CD4-positive, alpha-beta T cell treated with Interleukin-6 for 4 hours (primary cell): ENCODE measurements around the gene SLC38A1.
"Not testable (repeated sequence)": the region's sequence is repeated elsewhere in the genome, so short reads cannot be mapped to it uniquely, and the experiment has no call there.

Source experiments
- DNase-seq: peaks from one replicate; pipeline ENCODE4 v3.0.0-alpha.2; 2020; ENCODE audit warnings: mixed read lengths

Gene SLC38A1

GRCh38 chr12:46268583-46269428, at the start of gene SLC38A1:
TSS of gene SLC38A1 (minus strand) at chr12:46269043. CDS start at chr12:46239800, 29,243 bp downstream.
- peak; percentile 92 for DNase-seq

DNA sequence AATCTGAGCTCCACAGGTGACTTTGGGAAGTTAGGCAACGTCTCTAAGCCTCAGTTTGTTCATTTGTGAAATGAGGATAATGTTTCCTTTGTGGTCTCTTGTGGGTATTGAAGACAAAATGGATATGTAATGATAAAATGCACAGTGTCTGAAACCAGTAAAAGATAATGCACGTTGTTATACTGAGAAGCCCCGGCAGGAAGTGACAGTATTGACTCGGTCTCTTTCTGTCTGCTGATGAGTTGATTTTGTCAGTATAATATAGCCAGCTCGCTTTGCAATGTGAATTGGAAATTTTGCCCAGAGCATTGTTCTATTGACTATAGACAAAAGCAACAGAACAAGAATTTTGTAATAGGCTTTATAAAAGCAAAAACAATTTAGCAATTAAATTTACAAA, 49.2 kb upstream of the SLC38A1 start:
- DNase-seq, result no peak

DNA sequence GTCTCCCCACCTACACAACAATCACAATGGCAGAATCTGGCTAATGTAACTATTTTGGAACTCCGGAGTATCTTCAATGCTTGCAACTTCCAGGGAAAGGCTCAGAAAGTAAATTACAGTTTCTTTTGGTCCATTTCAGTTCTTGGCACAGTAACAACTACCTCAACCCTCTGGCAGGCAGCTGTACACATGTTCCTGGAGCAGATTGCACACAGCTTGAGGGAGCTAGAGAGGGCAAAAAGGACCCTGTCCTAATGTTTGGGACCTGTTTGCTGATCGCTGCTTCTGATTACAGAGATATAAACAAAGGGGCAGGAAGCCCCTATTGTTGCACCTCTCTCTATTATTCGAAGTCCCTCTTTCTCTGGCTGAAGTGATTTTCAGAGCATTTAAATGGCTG, 35.2 kb upstream of the SLC38A1 start:
- DNase-seq, result no peak

GRCh38 chr12:46303039-46303666, 34.3 kb upstream of the SLC38A1 start:
- DNase-seq, result peak; percentile 72

DNA sequence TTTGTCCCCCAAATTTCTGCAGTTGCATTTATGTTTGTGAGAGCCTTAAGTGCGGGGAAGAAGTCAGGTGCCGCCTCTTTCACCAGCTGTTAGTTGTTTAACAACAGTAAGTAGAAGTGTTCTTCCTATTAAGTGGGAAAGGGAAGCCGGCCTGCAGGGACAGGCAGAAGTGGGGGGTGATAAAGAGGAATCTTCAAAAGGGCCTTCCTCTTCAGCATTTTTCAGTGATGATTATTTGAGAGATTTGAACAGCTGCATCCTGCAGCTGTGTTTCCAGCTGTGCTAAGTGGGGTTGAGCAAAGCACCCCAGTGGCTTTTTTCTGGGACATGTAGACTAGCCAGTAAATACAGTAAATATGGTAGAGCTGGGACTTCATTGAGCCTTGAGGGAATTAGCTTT, 32.1 kb upstream of the SLC38A1 start:
- DNase-seq, result no peak

DNA sequence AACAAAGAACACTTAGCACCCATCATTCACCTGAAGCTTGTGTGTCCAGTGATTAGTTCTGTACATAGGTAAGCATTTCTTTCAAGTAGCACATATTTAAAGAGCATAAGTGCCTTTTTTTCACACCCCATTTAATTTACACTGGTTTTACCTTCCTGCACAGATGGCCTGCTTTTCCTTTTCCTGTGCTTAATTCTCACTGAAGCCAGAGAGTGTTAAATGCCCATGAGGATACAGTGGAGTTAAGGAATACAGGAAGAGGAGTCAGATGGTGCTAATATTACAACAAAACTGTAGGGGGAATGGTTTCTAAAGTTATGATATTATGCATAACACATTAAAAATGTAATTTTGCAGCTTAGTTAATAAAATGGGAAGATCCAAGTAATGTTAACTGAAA, 31.0 kb upstream of the SLC38A1 start:
- DNase-seq, result no peak

DNA sequence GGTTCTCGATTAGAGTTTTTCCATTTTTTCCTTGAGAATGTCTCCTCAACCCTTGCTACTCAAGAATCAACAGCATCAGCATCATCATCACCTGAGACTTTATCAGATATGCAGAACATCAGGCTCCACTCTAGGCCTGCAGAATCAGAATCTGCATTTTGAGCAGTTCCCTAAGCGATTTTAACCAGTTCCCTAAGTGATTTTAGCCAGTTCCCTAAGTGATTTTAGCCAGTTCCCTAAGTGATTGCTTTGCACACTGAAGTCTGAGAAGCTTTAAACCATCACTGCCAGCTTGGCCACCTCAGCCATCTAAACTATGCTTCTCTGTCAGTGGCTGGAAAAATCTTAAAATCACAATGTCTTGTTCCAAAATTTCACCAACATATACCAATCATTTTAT, 29.4 kb upstream of the SLC38A1 start:
- DNase-seq, result no peak

DNA sequence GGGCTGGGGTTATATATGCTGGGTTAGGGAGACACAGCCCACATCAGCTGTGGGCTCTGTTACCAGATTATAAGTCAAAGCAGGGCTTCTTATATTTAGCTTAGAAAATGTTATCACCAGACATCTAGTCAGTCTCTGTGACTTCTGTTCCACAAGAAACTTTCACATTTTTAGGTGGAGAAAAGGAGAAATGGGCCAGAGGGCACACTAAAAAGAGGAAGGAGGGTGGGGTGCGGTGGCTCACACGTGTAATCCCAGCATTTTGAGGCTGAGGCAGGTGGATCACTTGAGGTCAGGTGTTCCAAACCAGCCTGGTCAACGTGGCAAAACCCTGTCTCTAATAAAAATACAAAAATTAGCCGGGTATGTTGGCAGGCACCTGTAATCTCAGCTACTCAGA, 28.0 kb upstream of the SLC38A1 start:
- DNase-seq, result no peak

- DNase-seq, result no peak
Observed at GRCh38 chr12:46292754-46293402, 24.0 kb upstream of the SLC38A1 start.

DNA sequence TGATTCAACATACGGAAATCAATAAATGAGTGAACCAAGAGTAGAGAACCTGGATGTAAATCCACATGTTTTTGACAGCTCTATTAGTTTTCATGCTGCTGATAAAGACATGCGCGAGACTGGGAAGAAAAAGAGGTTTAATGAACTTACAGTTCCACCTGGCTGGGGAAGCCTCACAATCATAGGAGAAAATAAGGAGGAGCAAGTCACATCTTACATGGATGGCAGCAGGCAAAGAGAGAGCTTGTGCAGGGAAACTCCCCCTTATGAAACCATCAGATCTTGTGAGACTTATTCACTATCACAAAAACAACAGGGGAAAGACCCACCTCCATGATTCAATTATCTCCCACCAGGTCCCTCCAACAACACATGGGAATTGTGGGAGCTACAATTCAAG, 23.1 kb upstream of the SLC38A1 start:
- DNase-seq, result not testable (repeated sequence)

DNA sequence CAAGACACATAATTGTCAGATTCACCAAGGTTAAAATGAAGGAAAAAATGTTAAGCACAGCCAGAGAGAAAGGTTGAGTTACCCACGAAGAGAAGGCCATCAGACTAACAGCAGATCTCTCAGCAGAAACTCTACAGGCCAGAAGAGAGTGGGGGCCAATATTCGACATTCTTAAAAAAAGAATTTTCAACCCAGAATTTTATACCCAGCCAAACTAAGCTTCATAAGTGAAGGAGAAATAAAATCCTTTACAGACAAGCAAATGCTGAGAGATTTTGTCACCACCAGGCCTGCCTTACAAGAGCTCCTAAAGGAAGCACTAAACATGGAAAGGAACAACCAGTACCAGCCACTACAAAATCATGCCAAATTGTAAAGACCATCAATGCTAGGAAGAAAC, 16.3 kb upstream of the SLC38A1 start:
- DNase-seq, result not testable (repeated sequence)

DNA sequence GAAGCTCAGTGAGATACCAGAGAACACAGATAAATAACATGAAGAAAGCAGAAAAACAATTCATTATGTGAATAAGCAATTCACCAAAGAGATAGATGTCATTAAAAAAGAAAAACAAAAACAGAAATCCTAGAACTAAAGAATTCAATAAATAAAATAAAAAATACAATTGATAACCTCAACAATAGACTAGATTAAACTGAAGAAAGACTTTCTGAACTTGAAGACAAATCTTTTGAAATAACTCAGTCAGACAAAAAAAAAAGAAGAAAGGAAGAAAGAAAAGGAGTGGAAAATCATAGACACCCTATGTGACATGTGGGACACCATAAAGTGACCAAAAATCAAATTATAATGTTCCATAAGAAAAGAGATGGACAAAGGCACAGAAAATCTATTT, 14.0 kb upstream of the SLC38A1 start:
- no peak for DNase-seq

DNA sequence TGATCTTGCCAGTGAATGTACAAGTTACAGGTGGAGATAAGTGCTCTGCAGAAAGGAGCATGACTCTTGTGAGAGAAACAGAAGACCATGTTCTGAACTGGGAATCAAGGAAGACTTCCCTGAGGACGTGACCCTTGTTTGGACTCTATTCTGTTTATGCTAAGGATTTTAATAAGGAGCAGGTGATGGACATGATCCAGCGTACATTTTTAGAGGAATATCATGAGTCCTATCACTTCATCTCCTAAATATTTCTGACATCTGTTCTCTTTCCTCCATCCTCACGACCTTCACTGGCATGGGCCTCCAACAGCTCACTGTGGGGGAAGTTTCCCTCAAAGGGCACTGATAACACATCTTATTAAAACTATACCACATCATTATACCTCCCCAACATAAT, 7.9 kb upstream of the SLC38A1 start:
- no peak for DNase-seq

DNA sequence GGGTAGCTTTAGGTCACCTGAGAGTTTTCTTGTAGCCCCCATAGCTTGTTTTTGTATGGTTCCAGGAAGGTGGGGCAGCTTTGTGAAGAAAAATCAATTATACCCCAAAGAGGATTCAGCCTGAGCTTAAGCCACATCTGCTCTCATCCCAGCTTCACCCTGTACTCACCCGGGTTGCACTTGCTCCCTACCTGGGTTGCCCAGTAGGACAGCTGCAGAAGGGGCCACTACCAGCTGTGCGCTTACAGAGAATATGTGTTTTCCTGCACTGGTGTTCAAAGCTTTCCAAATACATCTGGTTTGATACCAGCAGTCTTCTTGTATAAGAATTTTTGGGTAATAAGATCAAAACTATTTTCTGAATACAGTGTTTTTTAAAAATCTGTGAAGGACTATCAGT, 3.0 kb upstream of the SLC38A1 start:
- DNase-seq, result no peak

DNA sequence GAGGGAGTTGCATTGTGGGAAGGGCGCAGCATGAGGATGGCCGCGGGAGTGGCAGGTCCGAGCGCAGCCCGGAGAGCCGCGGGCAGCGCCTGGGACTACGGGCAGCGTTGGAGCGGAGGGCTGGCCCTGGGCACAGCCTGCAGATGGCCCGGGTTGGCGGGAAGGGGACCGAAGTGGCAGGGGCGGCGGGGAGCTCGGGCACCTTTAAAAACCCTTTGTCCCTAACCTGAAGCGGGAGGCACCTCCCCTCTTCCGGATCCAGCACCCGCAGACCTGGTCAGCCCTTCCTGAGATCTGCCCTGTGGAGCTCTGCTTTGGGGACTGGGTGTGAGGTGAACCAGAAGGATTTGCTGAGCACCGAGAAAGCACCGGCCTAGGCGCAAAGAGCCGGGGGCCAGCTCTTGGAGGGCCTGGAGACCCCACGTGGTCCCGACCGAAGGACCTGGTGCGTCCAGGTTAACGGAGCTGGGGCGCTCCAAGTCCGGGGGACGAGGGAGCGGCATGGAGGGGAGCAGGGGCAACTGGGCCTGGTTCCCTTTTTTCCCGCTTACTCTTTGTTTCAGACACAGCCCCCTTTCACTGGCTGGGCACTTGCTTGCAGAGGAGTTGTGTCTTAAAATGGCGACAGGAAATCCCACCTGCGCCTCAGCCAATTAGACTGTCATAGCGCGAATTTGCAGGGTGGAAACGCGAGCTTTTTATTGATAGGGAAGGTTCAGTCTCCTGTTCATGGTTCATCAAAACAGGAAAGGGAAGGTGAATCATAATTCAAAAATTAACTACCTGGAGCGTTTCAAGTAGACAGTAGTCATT, 792 bp upstream of the SLC38A1 start:
- DNase-seq, result peak; percentile 83

- DNase-seq, result peak; percentile 58
Observed at GRCh38 chr12:46267825-46268582, 839 bp downstream of the SLC38A1 start.

DNA sequence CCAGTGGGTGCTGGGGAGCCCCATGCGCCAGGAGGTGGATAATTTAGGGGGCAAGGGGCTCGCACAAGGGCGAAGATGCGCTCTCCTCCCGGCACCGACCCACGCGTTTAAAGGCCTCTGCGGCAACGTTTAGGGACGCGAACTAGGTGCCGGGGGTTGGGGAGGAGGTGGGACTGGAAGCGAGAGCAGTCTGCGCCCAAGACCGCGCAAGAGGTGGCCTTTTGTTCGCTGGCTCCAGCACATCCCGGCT, 1.3 kb downstream of the SLC38A1 start:
- no peak for DNase-seq

GRCh38 chr12:46266869-46267574, 1.8 kb downstream of the SLC38A1 start:
- DNase-seq, result peak; percentile 67

GRCh38 chr12:46266382-46266791, 2.5 kb downstream of the SLC38A1 start:
- DNase-seq, result peak; percentile 58

GRCh38 chr12:46265734-46266133, 3.1 kb downstream of the SLC38A1 start:
- DNase-seq, result no peak

DNA sequence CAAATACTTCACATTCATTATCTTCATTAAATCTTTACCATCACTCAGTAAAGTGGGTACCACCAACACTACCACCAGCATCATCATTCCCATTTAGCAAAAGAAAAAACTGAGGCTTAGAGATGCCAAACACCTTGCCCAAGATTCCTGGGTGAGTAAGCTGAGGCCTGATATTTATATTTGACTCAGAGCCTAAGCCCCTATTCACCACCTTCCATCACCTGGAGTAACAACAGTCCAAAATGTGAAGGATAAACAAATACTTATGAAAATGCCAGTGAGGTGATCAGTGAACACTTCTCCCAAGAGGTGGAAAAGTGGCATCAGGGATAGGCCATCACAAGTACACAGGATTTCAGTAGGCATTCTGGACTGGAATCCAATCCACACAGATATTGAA, 3.7 kb downstream of the SLC38A1 start:
- DNase-seq, result no peak

DNA sequence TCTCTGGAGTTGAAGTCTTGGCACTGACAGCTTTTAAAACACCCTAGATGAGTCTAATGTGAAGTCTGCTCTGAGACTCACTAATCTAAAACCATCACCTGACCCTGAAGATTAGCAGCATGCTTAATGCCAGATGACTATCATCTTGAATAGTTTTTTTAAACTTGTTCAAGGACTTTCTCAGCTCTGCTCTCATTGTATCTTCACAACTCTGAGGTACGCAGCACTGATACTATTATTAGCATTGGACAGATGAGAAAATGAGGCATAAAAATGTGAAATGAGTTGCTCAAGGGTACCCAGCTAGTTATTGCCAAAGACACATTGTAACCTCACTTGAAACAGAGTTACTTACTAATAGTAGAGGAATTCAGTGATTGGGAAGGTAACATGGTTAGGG, 4.8 kb downstream of the SLC38A1 start:
- no peak for DNase-seq
